Adrenal gland (tissue), 12 donors: Measurements from ENCODE around the gene CLPX. TPM values are rescaled to one million over a fixed set of nuclear protein-coding genes. Genes with fewer than 3 reads are reported as not detected.
"Not testable (repeated sequence)": the region's sequence is repeated elsewhere in the genome, so short reads cannot be mapped to it uniquely, and the experiment has no call there.

ENCODE experiments used
- DNase-seq, 7 donors: peaks; one replicate each; pipeline ENCODE4 v3.0.0-alpha.2; 2019 to 2020
- H3K27ac ChIP-seq, 5 donors: fragments of 200-600 bp; sonication (generic) in 4 of 5; 1 replicate in 3 of 5; 2 replicates in 2 of 5; pipeline versions ENCODE4 v1.5.1 to v1.8.0; 2016 to 2020; ENCODE audit warnings: mild to moderate bottlenecking in 1 of 5
- H3K27me3 ChIP-seq: fragments of 200-600 bp; 2 replicates; pipeline ENCODE4 v1.8.0; 2021
- H3K36me3 ChIP-seq, 2 donors: fragments of 200-600 bp; replicated peaks in 1 of 2; 1 replicate in 1 of 2; 2 replicates in 1 of 2; pipeline versions ENCODE4 v1.5.1 to v1.8.0; 2018 to 2022
- H3K4me1 ChIP-seq, 2 donors: fragments of 200-600 bp; replicated peaks in 1 of 2; 1 replicate in 1 of 2; 2 replicates in 1 of 2; pipeline versions ENCODE4 v1.5.1 to v1.8.0; 2018 to 2021
- H3K4me3 ChIP-seq, 4 donors: fragments of 200-600 bp; sonication (generic) in 3 of 4; one replicate each; pipeline ENCODE4 v1.5.1; 2016 to 2018
- H3K9me3 ChIP-seq, 3 donors: fragments of 200-600 bp; sonication (generic) in 1 of 3; replicated peaks in 1 of 3; 1 replicate in 2 of 3; 2 replicates in 1 of 3; pipeline versions ENCODE4 v1.5.1 to v1.8.0; 2016 to 2021
- CTCF ChIP-seq, 6 experiments: fragments of 450-650 bp in 4 of 6; fragments of 200-600 bp in 2 of 6; sonication (generic) in 1 of 6; IDR thresholded peaks; 1 replicate in 5 of 6; 2 replicates in 1 of 6; pipeline versions ENCODE4 v1.5.1 to v1.8.0; 2016 to 2021; ENCODE audit warnings: antibody characterized with exemption in 6 of 6, mild to moderate bottlenecking in 2 of 6, moderate library complexity in 1 of 6
- POLR2A ChIP-seq, 2 donors: fragments of 450-650 bp; IDR thresholded peaks; one replicate each; pipeline ENCODE4 v1.6.1; 2017; ENCODE audit warnings: antibody characterized with exemption in 2 of 2, mild to moderate bottlenecking in 2 of 2, moderate library complexity in 1 of 2
- WGBS, 4 donors: extraction: QIAGEN DNeasy Blood & Tissue Kit in 2 of 4; methylation state at CpG; one replicate each; pipeline versions ENCODE4 v1.1.5 to v1.1.7; 2013 to 2017; 5-methylcytosine and 5-hydroxymethylcytosine counted together
- intact Hi-C, 2 donors: fragments of 100-400 bp; cut with DNase I; formaldehyde crosslinking; loops; one replicate each; pipeline versions ENCODE4 v1.14.1 to v1.15.0; 2022 to 2023
- polyA plus RNA-seq, 3 donors: library from polyadenylated mRNA; stranded (reverse); fragments of 200-250 nt in 2 of 3; fragments of 350-450 nt in 1 of 3; fragmentation: Illumina TruSeq in 1 of 3; extraction: RNeasy Lipid Tissue Mini Kit (QIAGEN cat#74804) in 1 of 3; gene quantifications; one replicate each; pipeline ENCODE4 v1.2.3, GENCODE V29; 2013 to 2014
- small RNA-seq, 2 donors: library from RNA; depleted of rRNA; stranded (forward); fragments of <200 nt; gene quantifications; one replicate each; pipeline ENCODE3, GENCODE V24; 2016
- total RNA-seq, 9 donors: library from RNA; depleted of rRNA in 4 of 9; stranded (reverse); fragments of >200 nt in 4 of 9; fragments of 120-200 nt in 1 of 9; fragmentation: NEBNext Ultra II Directional in 1 of 9; extraction: Animal tissue kit (Norgen Biotek cat#: 25700) in 1 of 9; gene quantifications; one replicate each; pipeline versions ENCODE4 v1.1.0 to v1.2.4, GENCODE V29; 2013 to 2023
- donor health status: healthy with polysubstance abuse.
- donor health status: Bipolar disorder and iron deficiency.
- donor health status: DM: yes; HTN: yes; CAD: no.
- donor health status: DM: no; HTN: no; CAD: no.
- donor health status: DM: no; HTN: no; CAD: no.
- donor health status: DM: yes; HTN: yes; CAD: no.

Gene CLPX
- total and polyA plus RNA-seq, 12 donors, result 10.4 to 70.7 (median 49.7) TPM

DNA sequence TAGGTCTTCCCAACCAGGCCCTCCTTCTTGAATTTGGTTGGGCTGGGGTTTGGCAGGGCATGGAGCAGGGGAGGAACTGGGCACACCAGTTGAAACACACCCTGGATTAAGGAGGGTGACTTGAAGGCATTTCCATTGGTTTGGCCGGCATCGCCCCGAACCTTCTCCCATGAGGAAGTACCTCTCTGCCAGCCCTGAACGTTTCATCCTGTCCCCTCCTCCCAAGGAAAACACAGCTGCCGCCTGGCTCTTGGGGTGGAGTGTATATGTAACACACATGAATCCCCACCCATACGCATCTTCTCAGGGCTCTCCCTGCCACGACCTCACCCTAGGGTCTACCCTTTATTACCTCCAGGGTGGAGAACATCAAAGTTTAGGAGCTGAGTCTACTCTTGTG, 84.7 kb downstream of the CLPX start:
- no peak for TF ChIP-seq POLR2A (IDR thresholded peaks at IDR 0.05)
- TF ChIP-seq CTCF (IDR thresholded peaks at IDR 0.05), result no peak
- DNase-seq, result peak in 2 of 7 donors; percentile 13 to 47
- H3K27me3 ChIP-seq, result no peaks in the 10 kb centered on the region
- intact Hi-C loops, result loop anchor here in 1 of 2 donors (10.0 kb wide), 1 partner anchor 46 kb away; no protein-coding TSS in a partner anchor
- H3K4me3 ChIP-seq, result no peak overlapping the region
- no peak overlapping the region for H3K27ac ChIP-seq
- no peaks in the 10 kb centered on the region for H3K9me3 ChIP-seq
- WGBS, 4 donors, result 60 to 88% (median 82%) methylated on average over 6 to 7 of the region's 7 CpGs
- H3K36me3 ChIP-seq, result peaks cover 0 to 31% of the 10 kb centered on the region in 2 donors
- H3K4me1 ChIP-seq, result peaks cover 0 to 2% of the 10 kb centered on the region in 2 donors

GRCh38 chr15:65099801-65100200, 85.3 kb downstream of the CLPX start:
- peak in 2 of 7 donors; percentile 11 to 18 for DNase-seq
- H3K4me1 ChIP-seq, H3K27me3 ChIP-seq, H3K9me3 ChIP-seq, H3K27ac ChIP-seq, H3K4me3 ChIP-seq: not testable (repeated sequence)
- WGBS, 4 donors, result 93 to 95% (median 94%) methylated on average over 9 to 10 of the region's 10 CpGs
- peaks cover 0 to 29% of the 10 kb centered on the region in 2 donors for H3K36me3 ChIP-seq
- intact Hi-C loops, result loop anchor here (10.0 kb wide), 2 partner anchors 45 to 55 kb away; partner anchors contain the start of gene SLC51B (in 1 of the 2)

DNA sequence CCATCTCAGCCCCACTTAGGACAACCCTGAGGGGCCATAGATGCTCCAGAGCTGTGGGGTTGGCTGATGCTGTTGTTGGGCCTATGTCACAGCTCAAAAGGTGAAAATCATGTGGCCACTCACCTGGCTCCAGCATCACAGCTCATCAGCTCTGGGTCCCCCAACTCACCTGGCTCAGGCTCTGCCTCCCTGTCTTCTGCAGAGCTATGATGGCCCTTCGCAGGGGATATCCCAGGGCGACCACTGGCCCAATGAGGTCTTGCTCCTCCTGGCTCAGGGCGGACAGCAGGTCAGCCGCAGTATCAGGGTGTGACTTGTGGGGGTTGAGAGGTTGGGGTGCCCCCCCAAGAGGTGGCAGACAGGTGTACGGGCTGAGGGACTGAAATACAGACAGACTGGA, 85.8 kb downstream of the CLPX start:
- peak in 2 of 7 donors; percentile 14 to 36 for DNase-seq
- TF ChIP-seq POLR2A (IDR thresholded peaks at IDR 0.05), result no peak
- TF ChIP-seq CTCF (IDR thresholded peaks at IDR 0.05), result no peak
- Histone ChIP-seq H3K36me3 (peaks cover 0 to 29% of the 10 kb centered on the region in 2 donors), H3K27ac (no peak overlapping the region), H3K9me3 (no peaks in the 10 kb centered on the region), H3K27me3 (no peaks in the 10 kb centered on the region), H3K4me3 (no peak overlapping the region), H3K4me1 (peaks cover 0 to 10% of the 10 kb centered on the region in 2 donors)
- intact Hi-C loops, result loop anchor here in 1 of 2 donors (10.0 kb wide), 1 partner anchor 55 kb away; the partner anchor contains the start of gene SLC51B
- 93 to 96% (median 95%) methylated on average over 3 to 5 of the region's 5 CpGs for WGBS, 4 donors

Small RNA genes within 50 kb of the gene (small RNA-seq; reads per million reads assigned to genes)
- 0 reads per million in 2 donors for gene AC013553.1
- gene AC068213.1, result 0 reads per million in 2 donors
- gene RNU6-686P, result 0 reads per million in 2 donors

Other genes with a start within 250 kb of the CLPX start
- 100 to 1,000 TPM in 3 of 9 donors, 10 to 100 TPM in 6; 67.7 to 121 (median 93.4) TPM for gene SPG21, start 195.4 kb downstream of the CLPX start, total RNA-seq
- gene SPG21, start 195.4 kb downstream of the CLPX start, polyA plus RNA-seq, result 10 to 100 TPM; 51.1 to 89.5 (median 58.4) TPM
- gene MTFMT, start 155.7 kb downstream of the CLPX start, total RNA-seq, result 10 to 100 TPM; 14.8 to 42.8 (median 17.8) TPM
- gene MTFMT, start 155.7 kb downstream of the CLPX start, polyA plus RNA-seq, result 10 to 100 TPM in 1 of 3 donors, 1 to 10 TPM in 2; 5.2 to 11.2 (median 6.4) TPM
- 1 to 10 TPM in 1 of 9 donors, under 1 TPM in 5, not detected in 3; 0.32 to 2.6 (median 0.62) TPM for gene SLC51B, start 140.0 kb downstream of the CLPX start, total RNA-seq
- 1 to 10 TPM in 2 of 3 donors, under 1 TPM in 1; 0.40 to 3.1 (median 1.5) TPM for gene SLC51B, start 140.0 kb downstream of the CLPX start, polyA plus RNA-seq
- gene RASL12, start 117.4 kb downstream of the CLPX start, total RNA-seq, result 1 to 10 TPM; 1.3 to 9.2 (median 2.7) TPM
- 1 to 10 TPM; 1.4 to 7.0 (median 4.3) TPM for gene RASL12, start 117.4 kb downstream of the CLPX start, polyA plus RNA-seq
- not detected for gene KBTBD13, start 108.6 kb downstream of the CLPX start, total RNA-seq
- not detected for gene KBTBD13, start 108.6 kb downstream of the CLPX start, polyA plus RNA-seq
- gene UBAP1L, start 70.1 kb downstream of the CLPX start, total RNA-seq, result 1 to 10 TPM in 7 of 9 donors, under 1 TPM in 2; 0.48 to 5.6 (median 2.9) TPM
- 10 to 100 TPM in 1 of 3 donors, 1 to 10 TPM in 2; 1.1 to 34.9 (median 5.7) TPM for gene UBAP1L, start 70.1 kb downstream of the CLPX start, polyA plus RNA-seq
- 100 to 1,000 TPM in 1 of 9 donors, 10 to 100 TPM in 8; 12.9 to 121 (median 21.2) TPM for gene PDCD7, start 51.5 kb downstream of the CLPX start, total RNA-seq
- 10 to 100 TPM in 2 of 3 donors, 1 to 10 TPM in 1; 9.8 to 18.7 (median 17.3) TPM for gene PDCD7, start 51.5 kb downstream of the CLPX start, polyA plus RNA-seq
- gene CILP, start 26.1 kb upstream of the CLPX start, total RNA-seq, result 1 to 10 TPM in 4 of 9 donors, under 1 TPM in 5; 0.39 to 2.7 (median 0.96) TPM
- gene CILP, start 26.1 kb upstream of the CLPX start, polyA plus RNA-seq, result 1 to 10 TPM in 1 of 3 donors, under 1 TPM in 2; 0.68 to 1.4 (median 0.97) TPM
- gene PARP16, start 101.5 kb upstream of the CLPX start, total RNA-seq, result 10 to 100 TPM in 8 of 9 donors, 1 to 10 TPM in 1; 9.9 to 18.1 (median 15.0) TPM
- gene PARP16, start 101.5 kb upstream of the CLPX start, polyA plus RNA-seq, result 10 to 100 TPM in 1 of 3 donors, 1 to 10 TPM in 2; 7.8 to 15.3 (median 8.6) TPM
- 100 to 1,000 TPM in 1 of 9 donors, not detected in 8; 428 TPM for gene RNU5A-1, start 110.7 kb upstream of the CLPX start, total RNA-seq
- not detected for gene RNU5A-1, start 110.7 kb upstream of the CLPX start, polyA plus RNA-seq
- 1,000 to 10,000 TPM in 1 of 9 donors, 10 to 100 TPM in 2, not detected in 6; 27.3 to 1,349 (median 29.8) TPM for gene RNU5B-1, start 119.3 kb upstream of the CLPX start, total RNA-seq
- gene RNU5B-1, start 119.3 kb upstream of the CLPX start, polyA plus RNA-seq, result not detected
- gene IGDCC3, start 192.7 kb upstream of the CLPX start, total RNA-seq, result under 1 TPM in 3 of 9 donors, not detected in 6; 0.27 to 0.39 (median 0.29) TPM
- gene IGDCC3, start 192.7 kb upstream of the CLPX start, polyA plus RNA-seq, result under 1 TPM in 2 of 3 donors, not detected in 1; 0.13 to 0.32 TPM
- 10 to 100 TPM in 7 of 9 donors, 1 to 10 TPM in 2; 4.7 to 27.2 (median 13.8) TPM for gene IGDCC4, start 237.6 kb upstream of the CLPX start, total RNA-seq
- 10 to 100 TPM in 2 of 3 donors, 1 to 10 TPM in 1; 8.6 to 24.3 (median 11.4) TPM for gene IGDCC4, start 237.6 kb upstream of the CLPX start, polyA plus RNA-seq